ENCODE measurements around the gene USF2. TPM values are rescaled to one million over a fixed set of nuclear protein-coding genes. Genes with fewer than 3 reads are reported as not detected.
A peak's percentile ranks its signal among the peaks of the same experiment; 100 is the strongest.

Gene USF2
- total and polyA plus RNA-seq, 2 of the 8 experiments (the other 6 are each of a cell fraction or from before 2014, with no cell fraction given): 74.1 to 109 TPM

DNA sequence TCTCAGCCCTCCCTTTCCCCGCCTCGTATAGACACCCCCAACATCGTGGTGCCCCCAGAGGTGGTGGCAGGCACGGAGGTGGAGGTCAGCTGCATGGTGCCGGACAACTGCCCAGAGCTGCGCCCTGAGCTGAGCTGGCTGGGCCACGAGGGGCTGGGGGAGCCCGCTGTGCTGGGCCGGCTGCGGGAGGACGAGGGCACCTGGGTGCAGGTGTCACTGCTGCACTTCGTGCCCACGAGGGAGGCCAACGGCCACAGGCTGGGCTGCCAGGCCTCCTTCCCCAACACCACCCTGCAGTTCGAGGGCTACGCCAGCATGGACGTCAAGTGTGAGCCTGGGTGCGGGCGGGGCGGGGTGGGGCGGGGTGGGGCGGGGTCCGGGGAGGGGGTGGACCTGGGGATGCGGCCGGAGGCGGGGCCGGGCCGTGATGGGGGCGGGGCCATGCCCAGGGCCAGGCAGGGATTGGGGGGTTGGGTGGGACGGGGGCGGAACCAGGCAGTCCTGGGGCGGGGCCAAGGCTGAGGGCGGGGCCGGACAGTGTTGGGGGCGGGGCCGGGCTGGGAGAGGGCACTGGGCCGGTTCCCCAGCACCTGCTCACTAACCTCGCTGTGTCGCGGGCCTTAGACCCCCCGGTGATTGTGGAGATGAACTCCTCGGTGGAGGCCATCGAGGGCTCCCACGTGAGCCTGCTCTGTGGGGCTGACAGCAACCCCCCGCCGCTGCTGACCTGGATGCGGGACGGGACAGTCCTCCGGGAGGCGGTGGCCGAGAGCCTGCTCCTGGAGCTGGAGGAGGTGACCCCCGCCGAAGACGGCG lies 31.0 kb downstream of the USF2 start:
- ChIA-PET POLR2A (ENCODE audit: partially characterized antibody) (interaction anchor here (1.0 to 1.3 kb wide), 2 partner anchors 20 to 165 kb away, joined by 3 read pairs; partner anchors contain the start of gene LGI4), CTCF (ENCODE audit: partially characterized antibody) (interaction anchor here (1.0 kb wide), 1 partner anchor 62 kb away, joined by 3 read pairs; no protein-coding TSS in a partner anchor)
- peak; percentile 25; the same call in 1 of the 2 replicates for TF ChIP-seq MAX (IDR thresholded peaks at IDR 0.05)
- no peak for TF ChIP-seq CHD1 (IDR thresholded peaks at IDR 0.05; ENCODE audit: low read depth, low read length)
- TF ChIP-seq RFX5 (IDR thresholded peaks at IDR 0.05; ENCODE audit: borderline replicate concordance, low read depth, low read length): no peak
- TF ChIP-seq KDM5A (IDR thresholded peaks at IDR 0.05; ENCODE audit: low read length): no peak
- TF ChIP-seq, protein P1, sequence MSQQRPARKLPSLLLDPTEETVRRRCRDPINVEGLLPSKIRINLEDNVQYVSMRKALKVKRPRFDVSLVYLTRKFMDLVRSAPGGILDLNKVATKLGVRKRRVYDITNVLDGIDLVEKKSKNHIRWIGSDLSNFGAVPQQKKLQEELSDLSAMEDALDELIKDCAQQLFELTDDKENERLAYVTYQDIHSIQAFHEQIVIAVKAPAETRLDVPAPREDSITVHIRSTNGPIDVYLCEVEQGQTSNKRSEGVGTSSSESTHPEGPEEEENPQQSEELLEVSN (IDR thresholded peaks at IDR 0.05): 0 out of 2 replicates have a peak, but pooled peaks have one; percentile 13
- TF ChIP-seq GTF2F1 (IDR thresholded peaks at IDR 0.05; ENCODE audit: borderline replicate concordance, low read depth, low read length): no peak
- no peak for TF ChIP-seq BACH1 (IDR thresholded peaks at IDR 0.05; ENCODE audit: low read length)
- no peak for TF ChIP-seq YY1 (IDR thresholded peaks at IDR 0.05; ENCODE audit: low read depth, low read length)
- Histone ChIP-seq H4K5ac (ENCODE audit: insufficient read length, low read depth, low read length) (no peak overlapping the region), H2BK5ac (ENCODE audit: low read depth, low read length) (no peak overlapping the region), H2BK12ac (ENCODE audit: low read depth, low read length) (peak overlapping the region; percentile 65; the same call in 1 of the 2 replicates), H3K18ac (ENCODE audit: extremely low read depth, low read length) (peak overlapping the region; percentile 66; the same call in 1 of the 2 replicates), H4K91ac (replicated peaks; ENCODE audit: insufficient read length, low read length) (no peak overlapping the region), H3K23ac (ENCODE audit: insufficient read length) (no peak overlapping the region), H3K4me1 (replicated peaks in 1 of 4; ENCODE audit: control insufficient read depth in 3 of 4, insufficient read depth in 4 of 4, low read length in 3 of 4) (peaks cover 0 to 9% (median 5%) of the 10 kb centered on the region in 4 experiments; a peak in 6 of 7 replicates), H3K27me3 (replicated peaks in 1 of 4; ENCODE audit: control insufficient read depth in 3 of 4, extremely low read depth in 1 of 4, insufficient read depth in 3 of 4, low read length in 3 of 4) (peaks cover 0 to 12% (median 2%) of the 10 kb centered on the region in 4 experiments; a peak in 1 of 7 replicates), H3K23me2 (ENCODE audit: low read depth, low read length) (peaks cover 24% of the 10 kb centered on the region; the same call in 1 of the 2 replicates), H4K8ac (ENCODE audit: extremely low read depth, insufficient read depth, low read length) (peak overlapping the region; percentile 41; the same call in 1 of the 2 replicates), H3K36me3 (ENCODE audit: control insufficient read depth in 2 of 4, insufficient read depth in 4 of 4, low read length in 3 of 4) (no peaks in the 10 kb centered on the region; a peak in 1 of 8 replicates), H2AFZ (ENCODE audit: low read length) (no peak overlapping the region), H3K14ac (ENCODE audit: insufficient read length) (no peak overlapping the region), H3K56ac (replicated peaks; ENCODE audit: insufficient read length, low read depth, low read length) (no peak overlapping the region), H3K79me2 (ENCODE audit: control insufficient read depth in 1 of 2, insufficient read depth in 2 of 2, low read length in 2 of 2) (no peaks in the 10 kb centered on the region), H3K4me3 (ENCODE audit: extremely low read depth in 1 of 4, insufficient read depth in 2 of 4, low read depth in 3 of 4, low read length in 4 of 4) (no peak overlapping the region), H3K79me1 (ENCODE audit: low read depth, low read length) (peaks cover 3% of the 10 kb centered on the region; the same call in 1 of the 2 replicates), H2BK20ac (ENCODE audit: low read length) (no peak overlapping the region), H3K27ac (ENCODE audit: low read depth, low read length) (no peak overlapping the region), H2BK15ac (ENCODE audit: low read length) (no peak overlapping the region), H2BK120ac (replicated peaks; ENCODE audit: low read depth, low read length) (no peak overlapping the region), H3K9ac (replicated peaks in 1 of 4; ENCODE audit: extremely low read depth in 1 of 4, low read depth in 3 of 4, low read length in 3 of 4) (no peak overlapping the region), H4K20me1 (replicated peaks in 1 of 2; ENCODE audit: control insufficient read depth in 1 of 2, insufficient read depth in 2 of 2, low read length in 2 of 2) (peaks cover 0 to 21% of the 10 kb centered on the region in 2 experiments), H3K9me3 (ENCODE audit: insufficient read depth in 2 of 2, low read depth in 1 of 2, low read length in 1 of 2) (no peaks in the 10 kb centered on the region; a peak in 1 of 4 replicates), H3K4me2 (ENCODE audit: insufficient read depth in 1 of 2, low read depth in 2 of 2, low read length in 2 of 2) (no peak overlapping the region), H2AK5ac (ENCODE audit: low read depth, low read length) (no peak overlapping the region), H3K4ac (replicated peaks; ENCODE audit: insufficient read length, low read depth, low read length) (no peak overlapping the region)
- FAIRE-seq: no peak
- DNase-seq (ENCODE audit: low read depth in 1 of 2, low spot score in 2 of 2): peak in 1 of 2 experiments; percentile 78
- 88% methylated on average over 29 of the region's 55 CpGs; no CpG with 5 or more reads in 1 of the 2 experiments for WGBS, 2 experiments (ENCODE audit: extremely low coverage in 1 of 2, insufficient coverage in 1 of 2, insufficient read length in 1 of 2, insufficient replicate concordance in 2 of 2, low coverage in 1 of 2, low lambda C conversion rate in 2 of 2, missing lambda C conversion rate in 1 of 2)

All from H1 (cell line).